NCI-H1048 (cell line): ENCODE measurements around the gene CHTOP.
A peak's percentile ranks its signal among the peaks of the same experiment; 100 is the strongest.
"Not testable (repeated sequence)": the region's sequence is repeated elsewhere in the genome, so short reads cannot be mapped to it uniquely, and the experiment has no call there.

ENCODE experiments used
- DNase-seq: peaks from one replicate; lab custom pipeline; 2025; lab: John Stamatoyannopoulos, UW

The CHTOP gene, protein sequence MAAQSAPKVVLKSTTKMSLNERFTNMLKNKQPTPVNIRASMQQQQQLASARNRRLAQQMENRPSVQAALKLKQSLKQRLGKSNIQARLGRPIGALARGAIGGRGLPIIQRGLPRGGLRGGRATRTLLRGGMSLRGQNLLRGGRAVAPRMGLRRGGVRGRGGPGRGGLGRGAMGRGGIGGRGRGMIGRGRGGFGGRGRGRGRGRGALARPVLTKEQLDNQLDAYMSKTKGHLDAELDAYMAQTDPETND

DNA sequence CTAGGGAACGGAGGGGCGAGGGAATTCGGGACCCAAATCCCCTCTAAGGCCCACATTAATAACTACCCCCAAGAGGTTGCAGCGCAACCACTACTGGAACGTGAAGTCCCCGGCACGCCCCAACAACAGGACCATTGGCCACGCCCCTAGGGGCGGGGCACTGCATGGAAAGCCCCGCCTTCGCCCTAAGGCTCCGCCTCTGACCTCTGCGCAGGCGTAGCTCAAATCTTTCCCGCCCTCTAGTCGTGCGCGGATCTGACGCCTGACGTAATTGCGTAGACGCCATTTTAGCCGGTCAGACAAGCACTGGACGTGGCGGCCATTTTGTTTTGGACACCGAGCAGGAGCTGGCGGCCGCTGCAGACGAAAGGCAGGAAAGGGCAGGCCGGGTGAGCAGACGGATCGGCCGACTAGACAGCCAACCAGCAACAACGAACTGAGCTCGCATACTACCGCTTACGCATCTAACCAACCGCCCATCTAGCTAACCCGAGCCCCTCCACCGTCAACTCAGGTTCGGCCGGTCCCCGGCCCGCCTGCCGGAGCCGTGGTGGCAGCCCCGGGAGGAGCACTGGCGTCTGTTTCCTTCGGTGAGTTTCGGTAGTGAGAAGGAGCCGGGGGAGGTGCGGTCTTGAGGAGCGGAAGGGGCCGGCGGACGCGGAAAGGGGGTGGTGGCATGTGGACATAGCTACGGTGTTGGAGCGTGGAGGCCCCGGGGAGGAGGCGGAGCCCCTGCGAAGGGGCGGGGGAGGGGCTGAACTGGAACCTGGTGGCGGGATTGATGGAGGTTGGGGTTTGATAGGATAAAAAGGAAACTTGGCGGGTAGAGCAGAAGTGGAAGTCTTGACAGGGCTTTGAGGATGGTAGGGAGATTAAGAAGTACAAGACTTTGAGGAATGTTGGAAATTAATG is at the start of gene CHTOP:
Gene CHTOP, plus strand, starts transcription at position 313 of the 912 bp plus-strand sequence. CDS start 2,523 bp downstream, outside the sequence.
- peak; percentile 96 for DNase-seq

DNA sequence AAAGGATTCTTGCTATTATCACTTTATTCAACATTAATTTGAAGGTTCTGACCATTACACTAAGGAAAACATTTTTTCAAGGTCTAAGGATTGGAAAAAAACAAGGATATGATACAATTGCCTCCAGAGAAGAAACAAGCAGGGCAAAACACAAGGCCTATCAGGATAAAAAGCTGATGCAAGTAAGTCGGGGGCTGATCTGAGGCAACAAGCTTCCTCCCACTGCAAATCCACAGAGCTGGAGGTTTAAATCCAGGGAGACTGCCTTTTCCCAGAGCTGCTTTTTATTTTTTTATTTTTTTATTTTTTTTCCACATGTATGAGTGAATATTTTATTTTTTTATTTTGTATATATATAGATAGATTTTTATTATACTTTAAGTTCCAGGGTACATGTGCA is 48.9 kb upstream of the CHTOP start:
- DNase-seq: no peak

DNA sequence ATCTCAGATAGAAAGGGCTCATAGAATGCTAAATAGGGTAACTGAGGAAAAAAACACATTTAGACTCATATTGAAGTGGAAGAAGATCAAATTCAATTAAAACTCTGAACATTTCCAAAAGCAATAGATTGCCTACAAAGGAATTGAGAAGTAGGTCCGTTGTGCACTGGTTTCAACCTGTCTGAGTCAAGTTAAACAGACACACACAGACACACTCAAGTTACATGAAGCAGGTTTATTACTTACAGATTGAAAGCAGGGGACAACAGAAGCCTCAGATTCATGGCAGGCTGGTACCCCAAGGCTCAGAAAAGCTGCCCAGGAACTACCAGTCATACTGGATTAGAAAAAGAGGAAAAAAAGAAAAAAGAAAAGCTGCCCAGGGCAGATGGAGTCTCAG is 47.5 kb upstream of the CHTOP start:
- no peak for DNase-seq

DNA sequence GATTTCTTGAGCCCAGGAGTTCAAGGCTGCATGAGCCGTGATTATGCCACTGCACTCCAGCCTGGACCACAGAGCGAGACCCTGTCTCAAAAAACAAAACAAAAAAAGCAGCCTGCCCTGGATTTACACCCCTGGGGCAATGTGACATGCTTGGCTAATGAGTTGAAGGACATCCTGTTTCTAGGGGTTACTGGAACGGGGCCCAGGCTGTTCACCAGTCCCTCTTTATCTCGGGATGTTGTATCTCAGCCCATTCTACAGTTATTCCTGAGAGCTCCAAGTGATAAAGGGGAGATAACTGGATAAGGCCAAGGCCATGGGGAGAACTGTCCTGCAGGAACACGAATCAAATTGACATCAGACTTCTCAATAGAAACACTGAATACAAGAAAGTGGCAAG is 46.6 kb upstream of the CHTOP start:
- DNase-seq: no peak

DNA sequence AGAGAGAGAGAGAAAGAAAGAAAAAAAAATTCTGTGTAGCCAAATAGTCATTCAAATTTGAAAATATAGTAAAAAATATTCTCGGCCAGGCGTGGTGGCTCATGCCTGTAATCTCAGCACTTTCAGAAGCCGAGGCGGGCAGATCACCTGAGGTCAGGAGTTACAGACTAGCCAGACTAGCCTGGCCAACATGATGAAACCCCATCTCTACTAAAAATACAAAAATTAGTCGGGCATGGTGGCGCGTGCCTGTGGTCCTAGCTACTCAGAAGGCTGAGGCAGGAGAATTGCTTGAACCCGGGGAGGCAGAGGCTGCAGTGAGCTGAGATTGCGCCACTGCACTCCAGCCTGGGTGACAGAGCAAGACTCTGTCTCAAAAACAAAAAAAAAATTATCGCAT is 45.8 kb upstream of the CHTOP start:
- not testable (repeated sequence) for DNase-seq

DNA sequence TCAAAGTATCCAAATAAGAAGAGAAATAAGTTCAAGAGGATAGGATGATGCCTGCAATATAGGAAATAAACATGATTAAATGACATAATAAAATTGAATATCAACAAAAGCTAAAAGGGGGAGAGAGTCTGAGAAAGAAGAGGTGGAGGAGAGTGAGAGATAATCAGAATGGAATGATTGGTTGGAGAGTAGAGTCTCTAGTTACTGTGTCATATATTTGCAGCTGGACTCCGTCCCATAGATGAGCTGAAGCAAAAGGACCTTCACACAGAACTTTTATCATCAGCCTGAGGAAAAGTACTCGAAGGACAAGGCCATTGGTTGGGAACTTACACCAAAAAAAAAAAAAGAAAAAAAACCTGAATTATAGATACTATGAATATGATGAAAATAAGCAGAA is 45.4 kb upstream of the CHTOP start:
- DNase-seq: no peak

DNA sequence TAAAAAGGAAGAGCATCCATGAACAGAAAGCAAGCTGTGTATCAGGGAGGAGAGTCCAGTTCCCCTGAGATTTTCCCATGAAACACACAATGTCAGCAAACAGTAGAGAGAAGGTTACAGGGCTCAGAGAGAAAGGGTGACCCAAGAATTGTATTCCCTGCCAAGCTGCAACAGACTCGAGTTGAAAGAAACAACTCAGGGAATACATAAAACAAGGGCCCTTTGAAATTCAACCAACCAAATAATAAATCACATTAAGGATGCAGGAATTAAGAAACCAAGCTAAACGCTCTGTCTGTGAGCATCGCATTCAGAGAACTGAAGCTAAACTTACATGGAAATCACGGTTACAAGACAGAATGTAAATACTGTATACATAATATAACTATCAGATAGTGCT is 41.1 kb upstream of the CHTOP start:
- DNase-seq: no peak

DNA sequence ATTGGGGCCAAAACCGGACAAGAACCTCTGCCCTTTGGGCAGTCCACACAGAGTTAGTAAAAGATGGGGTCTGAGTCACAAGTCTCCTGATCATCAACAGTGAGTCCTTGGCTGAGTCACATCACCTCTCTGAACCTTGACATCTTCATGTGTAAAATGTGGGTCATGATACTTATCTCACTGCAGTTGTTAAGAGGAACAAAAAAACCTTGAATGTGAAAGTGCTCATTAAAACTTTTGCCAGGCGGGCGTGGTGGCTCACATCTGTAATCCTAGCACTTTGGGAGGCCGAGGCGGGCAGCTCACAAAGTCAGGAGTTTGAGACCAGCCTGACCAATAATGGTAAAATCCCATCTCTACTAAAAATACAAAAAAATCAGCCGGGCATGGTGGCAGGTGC is 36.7 kb upstream of the CHTOP start:
- DNase-seq: no peak

DNA sequence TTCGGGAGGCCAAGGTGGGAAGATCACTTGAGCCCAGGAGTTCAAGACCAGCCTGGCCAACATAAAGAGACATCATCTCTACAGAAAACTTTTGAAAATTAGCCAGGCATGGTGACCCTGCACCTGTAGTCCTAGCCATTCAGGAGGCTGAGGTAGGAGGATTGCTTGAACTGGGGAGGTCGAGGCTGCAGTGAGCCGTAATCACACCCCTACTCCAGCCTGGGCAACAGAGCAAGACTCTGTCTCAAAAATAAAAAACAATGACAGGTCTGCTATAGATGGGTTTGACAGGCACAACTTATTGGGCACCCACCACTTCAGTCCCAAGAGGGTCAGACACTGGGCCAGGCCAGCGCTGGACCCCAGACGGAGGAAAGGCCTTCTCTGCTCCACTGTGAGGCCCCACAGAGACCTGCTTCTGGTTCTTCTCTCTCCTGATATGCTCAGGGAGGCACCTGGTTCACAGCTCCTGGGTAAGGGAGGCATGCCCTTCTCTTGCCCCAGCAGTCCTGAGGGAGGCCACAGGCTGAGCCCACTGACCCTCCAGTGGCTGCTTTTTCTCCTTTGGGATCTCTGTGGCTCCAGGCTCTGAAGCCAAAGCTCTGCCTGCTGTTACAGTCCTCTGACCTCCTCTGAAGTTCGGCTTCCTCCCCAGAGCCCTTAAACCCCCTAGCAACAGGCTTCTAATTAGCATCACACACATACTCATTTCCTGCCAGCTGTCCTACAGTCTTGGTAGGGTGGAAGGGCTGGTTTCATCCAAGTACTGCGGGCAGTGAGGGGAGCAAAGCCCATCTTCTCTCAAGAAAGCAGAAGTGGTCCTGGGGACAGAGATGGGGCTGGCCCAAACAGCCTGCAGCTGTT is 35.3 kb upstream of the CHTOP start:
- no peak for DNase-seq

DNA sequence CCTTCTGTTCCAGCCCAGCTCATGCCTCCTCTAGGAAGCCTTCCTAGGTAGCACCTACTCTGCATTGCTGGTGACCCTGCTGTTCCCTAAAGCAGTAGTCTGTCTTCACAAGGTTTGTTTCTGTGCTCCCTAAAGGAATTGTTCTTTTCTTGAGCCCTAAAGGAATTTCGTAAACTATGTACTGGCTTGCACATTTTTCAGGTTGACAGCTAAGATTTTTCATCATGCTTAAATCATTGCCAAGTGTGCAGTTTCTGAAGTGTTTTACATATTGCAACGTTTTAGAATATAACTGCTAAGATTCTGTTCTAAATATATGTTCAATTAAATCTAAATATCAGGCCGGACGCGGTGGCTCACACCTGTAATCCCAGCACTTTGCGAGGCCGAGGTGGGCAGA is 34.0 kb upstream of the CHTOP start:
- no peak for DNase-seq

DNA sequence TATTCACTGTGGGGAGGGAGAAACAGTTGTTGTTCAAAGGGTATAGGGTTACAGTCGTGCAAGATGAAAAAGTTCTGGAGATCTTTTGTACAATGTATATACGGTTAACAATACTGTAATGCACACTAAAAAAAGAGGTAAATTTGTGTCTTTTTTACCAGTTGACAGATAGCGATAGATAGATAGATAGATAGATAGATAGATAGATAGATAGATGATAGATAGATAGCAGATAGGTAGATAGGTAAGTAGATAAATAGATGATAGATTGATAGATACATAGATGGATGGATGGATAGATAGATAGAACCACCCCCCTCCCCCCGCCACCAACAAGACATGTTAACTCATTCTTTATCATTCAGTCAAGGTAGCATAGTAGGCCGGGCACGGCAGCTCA is 31.1 kb upstream of the CHTOP start:
- DNase-seq: no peak

DNA sequence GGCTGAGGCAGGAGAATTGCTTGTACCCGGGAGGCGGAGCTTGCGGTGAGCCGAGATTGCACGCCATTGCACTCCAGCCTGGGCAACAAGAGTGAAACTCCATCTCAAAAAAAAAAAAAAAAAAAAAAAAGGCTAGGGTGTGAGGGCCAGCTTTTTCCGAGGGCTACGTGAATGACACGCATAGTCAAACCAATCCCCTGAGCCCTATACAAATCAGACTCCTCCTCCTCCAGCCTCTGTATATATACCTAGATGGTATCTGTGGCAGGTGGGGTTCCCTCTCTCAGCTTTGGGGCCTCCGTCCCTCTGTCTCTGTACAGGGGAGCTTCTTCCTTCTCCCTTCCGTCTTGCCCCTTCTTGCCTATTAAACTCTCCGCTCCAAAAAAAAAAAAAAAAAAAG is 27.7 kb upstream of the CHTOP start:
- DNase-seq: no peak

DNA sequence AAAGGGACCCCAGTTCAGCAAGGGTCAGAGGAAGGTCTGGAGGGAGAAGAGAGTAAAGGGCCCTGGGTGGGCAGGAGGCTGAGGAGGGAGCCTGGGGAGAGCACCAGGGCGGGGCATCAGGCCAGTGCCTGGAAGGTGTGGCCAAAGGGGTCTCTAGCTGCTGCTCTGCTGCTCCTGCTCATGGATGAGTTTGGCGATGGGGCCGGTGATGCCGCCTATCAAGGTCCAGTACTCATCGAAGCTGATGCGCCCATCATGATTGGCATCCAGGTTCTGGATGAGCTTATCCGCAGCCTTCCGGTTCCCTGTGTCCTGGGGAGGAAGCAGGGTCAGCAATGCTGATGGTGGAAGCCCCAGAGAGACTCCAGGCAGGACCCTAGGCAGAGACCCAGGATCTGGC is 26.5 kb upstream of the CHTOP start:
- DNase-seq: no peak

DNA sequence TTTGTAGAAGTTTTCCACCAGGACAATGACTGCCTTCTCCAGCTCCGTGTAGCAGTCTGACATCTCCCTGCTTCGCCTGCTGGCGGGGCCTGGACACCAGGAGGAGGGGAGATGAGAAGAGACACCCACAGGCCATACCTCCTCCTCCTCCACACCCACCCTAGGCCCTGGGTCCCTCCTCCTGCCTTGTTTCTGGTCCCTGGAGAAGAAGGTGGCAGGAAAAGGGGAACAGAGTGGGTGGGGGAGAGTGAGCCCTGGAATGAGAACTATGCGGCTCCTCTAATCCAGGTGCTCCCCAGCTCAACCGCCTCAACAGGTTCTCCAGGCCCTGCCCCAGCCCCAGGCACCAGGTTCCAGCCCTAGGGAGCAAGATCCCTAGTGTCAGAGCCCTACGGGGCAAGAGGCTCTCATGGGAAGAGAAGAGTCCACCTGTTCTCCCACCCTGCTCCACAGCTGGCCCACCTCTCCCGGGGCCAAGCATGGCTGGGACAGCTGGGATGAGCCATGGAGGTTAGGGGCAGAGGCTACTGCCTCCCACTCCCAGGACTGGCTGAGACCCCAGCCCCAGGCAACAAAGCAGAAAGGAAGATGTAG is 25.7 kb upstream of the CHTOP start:
- DNase-seq: no peak

DNA sequence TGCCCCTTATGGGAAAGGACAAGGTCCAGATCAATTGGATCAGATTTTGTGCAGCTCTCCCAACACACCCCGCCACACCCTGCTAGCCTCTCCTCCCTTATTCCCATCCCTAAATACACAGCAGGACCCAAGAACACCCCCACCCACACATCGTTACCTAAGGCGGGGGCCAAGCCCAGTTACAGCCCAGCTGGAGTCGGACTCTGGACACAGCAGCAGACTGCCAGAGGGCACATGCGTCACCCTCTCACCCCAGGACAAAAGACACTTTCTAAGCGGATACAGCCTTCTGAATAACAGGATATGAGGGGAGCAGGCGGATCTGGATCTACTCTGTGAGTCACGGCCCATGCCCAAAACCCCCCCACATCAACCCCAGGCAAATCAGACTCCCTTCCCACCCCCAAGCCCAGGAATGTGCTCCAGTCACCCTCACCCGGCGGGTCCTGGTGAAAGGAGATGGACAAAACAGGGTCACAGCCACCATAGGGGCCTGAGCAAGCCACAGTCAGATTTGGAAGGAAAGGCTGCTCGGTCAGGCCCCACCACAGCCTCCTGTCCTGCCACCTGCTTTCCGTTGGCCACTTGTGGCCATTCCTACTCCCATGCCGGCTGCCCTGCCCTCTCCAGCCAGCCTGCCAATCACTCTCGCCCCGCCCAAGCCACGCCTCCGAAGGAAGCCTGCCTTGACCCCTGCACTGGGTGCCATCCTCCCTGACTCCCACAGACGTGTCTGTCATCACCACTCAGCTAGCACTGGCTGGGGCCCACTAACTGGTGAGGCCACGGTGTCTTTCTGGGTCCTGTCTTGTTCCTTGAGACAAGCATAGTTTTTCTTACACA is 24.9 kb upstream of the CHTOP start:
- DNase-seq: no peak

DNA sequence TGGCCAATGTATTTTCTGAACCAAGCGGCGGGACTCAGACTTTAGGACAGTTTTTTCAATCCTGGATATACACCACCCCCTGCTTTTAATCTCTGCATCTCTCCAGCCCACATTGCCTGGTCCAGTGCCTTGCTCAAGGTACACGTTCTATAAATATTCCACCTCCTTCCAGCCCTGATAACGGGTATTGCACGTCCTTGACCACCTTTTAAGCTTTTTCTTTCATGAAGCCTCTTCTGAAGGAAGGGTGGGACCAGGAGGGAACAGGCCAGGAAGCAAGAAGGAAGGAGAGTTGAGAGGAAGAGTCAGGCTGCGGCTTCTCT is 24.3 kb upstream of the CHTOP start:
- DNase-seq: no peak

DNA sequence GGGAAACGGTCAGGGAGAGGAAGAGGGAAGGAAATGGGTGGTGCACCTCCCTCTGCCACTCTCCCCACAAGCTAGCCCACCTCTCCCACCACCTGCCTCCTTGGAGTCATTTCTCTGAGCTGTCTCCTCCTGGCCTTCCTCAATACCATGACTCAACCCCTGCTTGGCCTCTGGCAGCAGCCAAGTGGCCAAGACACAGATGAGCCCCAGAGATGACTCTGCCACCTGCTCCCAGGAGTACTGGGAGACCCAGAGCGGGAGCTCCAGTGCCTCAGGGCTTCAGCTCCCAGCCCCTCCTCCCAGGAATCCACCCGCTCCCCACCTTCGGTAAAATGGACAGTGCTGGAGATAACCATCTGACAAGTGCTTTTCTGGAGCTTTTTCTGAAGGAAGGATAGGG is 23.5 kb upstream of the CHTOP start:
- no peak for DNase-seq

DNA sequence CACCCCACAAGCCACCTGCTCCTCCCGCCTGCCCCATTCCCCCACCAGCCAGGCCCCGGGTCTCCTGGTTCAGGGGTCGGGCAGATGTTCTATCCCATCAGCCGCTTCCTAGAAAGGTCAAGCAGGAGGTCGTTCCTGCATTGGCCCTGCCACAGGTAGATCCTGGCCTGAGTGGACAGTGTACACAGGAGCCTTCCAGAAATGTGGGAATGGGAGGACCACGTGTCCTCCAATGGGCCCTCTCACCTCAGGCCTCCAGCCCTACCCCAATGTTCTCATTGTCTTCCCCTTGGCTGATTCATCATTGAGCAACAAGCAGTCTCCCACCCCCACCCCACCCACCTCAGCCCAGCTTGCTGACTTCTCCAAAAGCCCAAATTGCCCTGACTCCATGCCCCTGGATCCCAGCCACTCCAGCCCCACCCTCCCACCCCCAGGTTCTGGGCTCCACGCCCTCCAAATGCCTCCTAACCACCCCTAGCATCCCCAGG is 23.0 kb upstream of the CHTOP start:
- no peak for DNase-seq

DNA sequence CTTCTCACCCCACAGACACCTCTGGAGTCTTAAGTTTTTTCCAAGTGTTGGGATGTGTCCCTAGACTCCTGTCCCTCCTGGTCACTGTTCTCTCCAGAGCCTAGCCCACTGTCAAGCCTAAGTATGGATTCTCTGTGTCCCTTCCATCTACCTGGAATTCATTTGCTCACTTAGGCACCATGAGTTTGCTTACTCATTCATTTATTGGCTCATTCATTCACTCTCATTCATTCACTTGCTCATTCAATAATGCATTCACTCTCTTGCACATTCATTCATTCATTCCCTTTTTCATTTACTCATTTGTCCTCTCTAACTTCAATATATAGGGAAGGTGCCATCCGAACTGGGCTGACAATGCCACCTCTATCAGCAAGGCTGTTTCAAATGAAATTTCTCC is 22.5 kb upstream of the CHTOP start:
- DNase-seq: no peak

DNA sequence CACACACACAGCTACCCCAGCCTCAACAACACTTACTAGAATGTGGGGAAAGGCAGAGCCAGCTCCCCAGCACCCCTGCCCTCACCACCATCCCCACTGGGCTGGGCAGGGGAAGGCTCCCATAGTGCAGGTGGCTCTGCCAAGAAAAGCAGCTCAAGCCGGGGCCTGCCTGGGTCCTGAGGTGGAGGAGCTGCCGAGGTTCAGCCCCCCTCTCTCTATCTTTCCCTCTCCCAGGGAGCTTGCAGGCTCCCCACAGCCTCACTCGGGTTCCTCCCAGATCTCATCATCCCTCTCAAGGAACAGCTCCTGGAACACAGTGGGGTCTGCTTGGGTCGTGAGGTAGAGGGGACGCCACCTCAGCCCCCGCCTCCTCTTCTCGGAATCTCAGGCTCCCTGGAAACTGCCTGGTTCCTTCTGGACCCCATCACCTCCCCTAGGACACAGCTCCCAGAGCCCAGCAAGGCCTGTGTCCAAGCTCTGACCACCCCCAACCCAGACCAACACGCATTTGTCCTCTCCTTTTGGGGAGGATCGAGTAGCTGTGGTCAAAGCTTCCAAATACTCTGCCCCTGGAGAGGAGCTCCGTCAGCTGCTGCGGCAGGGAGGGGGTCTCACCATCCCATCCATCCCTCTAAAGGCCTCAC is 21.6 kb upstream of the CHTOP start:
- no peak for DNase-seq
